RPMI8226 (cell line): Measurements from ENCODE around the gene SGK1.
"Not testable (repeated sequence)": the region's sequence is repeated elsewhere in the genome, so short reads cannot be mapped to it uniquely, and the experiment has no call there.

Experiments used
- DNase-seq: peaks from one replicate; pipeline ENCODE4 v3.0.0-alpha.2; 2015

The SGK1 gene

DNA sequence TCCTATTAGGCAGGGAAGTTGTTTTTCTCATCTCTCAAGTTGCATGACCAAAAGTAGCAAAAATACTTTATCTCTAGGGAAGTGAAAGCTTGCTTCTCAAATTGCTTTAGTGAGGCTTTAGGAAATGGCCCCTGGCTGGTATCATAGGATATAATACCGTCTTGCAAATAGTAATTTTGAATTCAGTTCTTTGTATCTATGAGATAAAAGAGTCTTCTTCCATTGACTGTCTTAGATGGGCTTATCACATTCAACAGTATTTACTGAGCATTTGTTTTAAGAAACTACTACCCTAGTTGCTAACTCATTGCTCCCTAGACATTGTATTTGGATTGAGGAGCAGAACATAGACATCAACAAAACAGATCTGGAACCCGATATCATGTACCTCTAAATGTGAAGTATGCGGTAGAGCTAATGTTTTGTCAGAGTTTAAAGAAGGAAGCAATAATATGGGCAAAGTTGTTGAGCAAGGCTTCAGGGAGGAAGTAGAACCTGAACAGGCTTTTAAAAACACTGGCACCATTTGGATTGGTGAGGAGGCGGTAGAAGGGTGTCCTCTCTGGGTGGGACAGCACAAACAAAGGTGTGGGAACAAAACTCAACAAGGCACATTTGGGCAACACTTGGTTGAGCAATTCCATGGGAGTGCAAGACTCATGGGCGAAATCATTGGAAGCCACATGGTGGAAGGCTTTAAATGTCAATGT lies 101.5 kb downstream of the SGK1 start:
- DNase-seq = no peak

- not testable (repeated sequence) for DNase-seq
Measured at GRCh38 chr6:134213410-134213809, 104.5 kb downstream of the SGK1 start.

GRCh38 chr6:134211297-134211696 lies 106.6 kb downstream of the SGK1 start:
- DNase-seq = no peak

- no peak for DNase-seq
Measured at GRCh38 chr6:134207421-134207820, 110.5 kb downstream of the SGK1 start.

DNA sequence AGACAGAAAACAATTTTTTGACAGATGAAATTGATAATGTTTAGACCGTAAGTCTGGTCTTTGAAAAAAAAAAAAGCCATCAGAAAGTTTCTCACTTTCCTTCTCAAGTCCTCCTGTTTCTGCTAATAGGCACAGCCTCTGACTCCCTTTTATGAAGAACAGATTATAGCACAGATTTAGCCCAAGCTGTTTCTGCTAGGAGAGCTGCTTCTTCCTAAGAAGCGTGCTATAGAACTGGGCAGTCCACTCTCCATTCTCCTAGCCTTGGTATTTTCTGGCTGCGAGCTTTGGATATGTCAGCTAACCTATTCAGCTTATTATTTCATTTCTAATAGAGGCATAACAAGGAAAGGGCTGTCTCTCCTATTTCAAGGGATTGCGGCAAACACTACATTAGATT lies 112.5 kb downstream of the SGK1 start:
- DNase-seq = no peak

DNA sequence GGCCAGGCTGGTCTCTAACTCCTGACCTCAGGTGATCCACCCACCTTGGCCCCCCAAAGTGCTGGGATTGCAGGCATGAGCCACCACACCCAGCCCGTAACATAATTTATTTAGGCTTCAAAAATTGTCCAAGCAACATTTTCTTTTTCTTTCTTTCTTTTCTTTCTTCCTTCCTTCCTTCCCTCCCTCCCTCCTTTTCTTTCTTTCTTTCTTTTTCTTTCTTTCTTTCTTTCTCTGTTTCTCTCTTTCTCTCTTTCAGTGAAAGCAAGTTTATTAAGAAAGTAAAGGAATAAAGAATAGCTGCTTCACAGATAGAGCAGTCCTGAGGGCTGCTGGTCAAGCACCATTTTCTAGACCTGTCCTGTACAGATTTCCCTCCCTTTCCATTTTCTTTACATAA lies 113.2 kb downstream of the SGK1 start:
- DNase-seq = not testable (repeated sequence)

GRCh38 chr6:134204031-134204430 lies 113.9 kb downstream of the SGK1 start:
- no peak for DNase-seq

- DNase-seq = no peak
Measured at GRCh38 chr6:134201716-134202115, 116.2 kb downstream of the SGK1 start.

DNA sequence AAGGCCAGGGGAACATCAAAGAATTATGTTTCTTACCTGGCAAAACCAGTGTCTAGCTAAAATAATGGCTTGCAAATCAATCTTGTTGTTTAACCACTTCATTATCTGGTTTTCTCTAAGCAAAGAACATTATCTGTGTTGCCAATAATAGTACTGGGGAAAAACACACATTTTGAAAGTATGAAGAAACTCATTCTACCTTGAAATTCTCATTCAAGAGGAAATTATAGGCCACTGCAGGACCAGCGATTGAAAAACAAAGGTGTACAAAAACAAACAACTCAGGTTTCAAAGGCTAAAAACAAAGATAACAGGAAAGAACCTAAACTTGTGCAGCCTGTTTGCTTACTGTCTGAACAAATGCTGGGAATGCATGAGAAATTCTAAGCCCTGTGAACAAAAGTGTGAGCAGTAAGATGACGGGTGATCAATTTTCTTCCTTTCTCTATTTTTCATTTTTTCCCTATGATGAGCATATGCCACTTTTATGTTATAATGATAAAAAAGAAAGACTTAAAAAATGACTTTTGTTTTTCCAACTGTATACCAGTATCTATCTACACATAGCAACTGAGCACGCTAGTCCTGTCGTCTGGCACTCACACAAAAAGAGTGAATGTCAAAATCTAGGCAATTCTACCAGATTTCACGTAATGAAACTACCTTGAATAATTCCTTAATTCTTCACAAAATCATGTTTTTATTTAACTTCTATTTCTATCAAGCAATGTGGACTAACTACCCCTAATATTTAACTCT lies 117.9 kb downstream of the SGK1 start:
- no peak for DNase-seq

- no peak for DNase-seq
Measured at GRCh38 chr6:134198093-134198492, 119.8 kb downstream of the SGK1 start.

DNA sequence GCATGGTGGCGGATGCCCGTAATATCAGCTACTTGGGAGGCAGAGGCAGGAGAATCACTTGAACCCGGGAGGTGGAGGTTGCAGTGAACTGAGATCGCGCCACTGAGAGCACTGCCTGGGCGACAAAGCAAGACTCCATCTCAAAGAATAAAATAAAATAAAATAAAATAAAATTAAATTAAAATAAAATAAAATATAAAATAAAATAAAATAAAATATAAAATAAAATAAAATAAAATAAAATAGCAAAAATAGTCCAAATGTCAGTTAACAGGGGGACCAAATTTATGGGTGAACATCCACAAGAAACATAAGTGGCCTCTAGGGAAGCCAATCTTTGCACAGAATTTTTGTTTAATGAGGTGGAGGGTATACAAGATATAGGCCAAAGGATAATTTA lies 120.2 kb downstream of the SGK1 start:
- not testable (repeated sequence) for DNase-seq

DNA sequence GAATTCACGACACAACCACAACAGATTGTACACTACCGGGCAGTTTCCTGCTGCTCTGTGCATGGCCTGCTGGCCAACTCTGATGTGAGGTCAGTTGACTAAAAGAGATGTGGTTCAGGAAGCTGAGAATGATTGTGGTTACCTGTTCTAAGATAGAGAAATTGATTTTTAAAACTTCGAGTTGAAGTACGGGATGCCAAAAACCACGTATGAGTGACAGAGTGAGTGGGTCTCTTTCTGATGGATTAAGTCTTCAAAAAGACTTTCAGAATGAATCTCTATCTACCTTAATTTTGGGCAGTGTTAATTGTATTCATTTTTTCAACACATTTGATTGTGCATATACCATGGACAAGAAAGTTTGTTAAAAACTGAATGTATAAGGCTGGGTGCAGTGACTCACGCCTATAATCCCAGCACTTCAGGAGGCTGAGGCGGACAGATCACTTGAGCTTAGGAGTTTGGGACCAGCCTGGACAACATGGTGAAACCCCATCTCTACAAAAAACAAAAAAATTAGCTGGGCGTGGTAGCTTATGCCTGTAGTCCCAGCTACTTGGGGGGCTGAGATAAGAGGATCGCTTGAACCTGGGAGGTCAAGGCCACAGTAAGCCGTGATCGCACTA lies 121.2 kb downstream of the SGK1 start:
- DNase-seq = no peak

GRCh38 chr6:134195985-134196384 lies 121.9 kb downstream of the SGK1 start:
- DNase-seq = no peak

GRCh38 chr6:134195164-134195906 lies 122.6 kb downstream of the SGK1 start:
- no peak for DNase-seq

DNA sequence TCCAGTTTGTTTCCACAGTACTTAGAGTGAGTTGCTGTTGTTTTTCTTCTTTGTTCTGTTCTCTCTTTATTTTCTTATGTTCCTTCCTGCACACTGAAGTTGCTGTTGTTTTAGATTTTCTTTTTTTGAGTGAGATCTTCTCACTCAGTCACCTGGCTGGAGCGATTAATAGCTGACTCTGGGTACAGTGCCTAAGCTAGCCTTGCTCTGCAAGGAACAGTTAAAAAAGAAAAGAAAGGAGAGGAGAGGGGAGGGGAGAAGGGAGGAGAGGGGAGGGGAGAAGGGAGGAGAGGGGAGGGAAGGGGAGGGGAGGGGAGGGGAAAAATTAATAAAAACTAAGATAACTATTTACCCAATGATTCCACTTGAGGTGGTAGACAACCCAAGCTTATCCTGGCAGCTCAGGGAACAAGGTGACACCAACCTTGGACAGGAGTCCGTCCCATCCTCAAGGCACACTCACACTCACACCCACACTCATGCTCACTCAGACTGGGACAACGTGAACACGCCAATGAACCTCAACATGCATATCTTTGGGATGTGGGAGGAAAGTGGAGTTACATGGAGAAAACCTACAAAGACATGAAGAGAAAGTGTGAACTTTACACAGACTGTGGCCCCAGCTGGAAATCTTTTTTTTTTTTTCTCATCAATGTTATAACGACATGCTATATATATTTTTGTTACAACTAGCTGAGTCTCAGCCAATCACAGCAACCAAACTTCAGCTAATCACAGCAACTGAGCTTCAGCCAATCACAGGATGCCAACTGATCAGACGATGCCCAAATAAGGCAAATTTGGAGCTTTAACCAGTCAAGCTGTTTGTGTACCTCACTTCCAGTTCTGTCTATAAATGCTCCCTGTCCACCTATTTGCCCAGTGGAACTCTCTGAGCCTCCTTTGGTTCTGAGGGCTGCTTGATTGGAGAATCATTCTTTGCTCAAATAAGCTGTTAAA lies 124.1 kb downstream of the SGK1 start:
- DNase-seq = no peak

GRCh38 chr6:134192609-134193008 lies 125.3 kb downstream of the SGK1 start:
- not testable (repeated sequence) for DNase-seq

GRCh38 chr6:134190883-134191282 lies 127.0 kb downstream of the SGK1 start:
- DNase-seq = no peak

DNA sequence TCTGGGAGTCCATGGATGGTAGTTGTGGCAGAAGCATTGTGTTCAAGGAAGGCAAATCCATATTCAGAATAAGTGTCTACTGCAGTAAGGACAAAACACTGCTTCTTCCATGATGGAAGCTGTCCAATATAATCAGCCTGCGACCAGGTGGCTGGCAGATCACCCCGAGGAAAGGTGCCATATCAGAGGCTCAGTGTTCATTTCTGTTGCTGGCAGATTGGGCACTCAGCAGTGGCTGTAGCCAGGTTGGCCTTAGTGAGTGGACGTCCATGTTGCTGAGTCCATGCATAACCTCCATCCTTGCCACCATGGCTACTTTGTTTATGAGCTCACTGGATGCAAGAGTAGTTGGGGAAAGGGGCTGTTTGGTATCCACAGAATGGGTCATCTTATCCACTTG lies 130.2 kb downstream of the SGK1 start:
- DNase-seq = no peak

DNA sequence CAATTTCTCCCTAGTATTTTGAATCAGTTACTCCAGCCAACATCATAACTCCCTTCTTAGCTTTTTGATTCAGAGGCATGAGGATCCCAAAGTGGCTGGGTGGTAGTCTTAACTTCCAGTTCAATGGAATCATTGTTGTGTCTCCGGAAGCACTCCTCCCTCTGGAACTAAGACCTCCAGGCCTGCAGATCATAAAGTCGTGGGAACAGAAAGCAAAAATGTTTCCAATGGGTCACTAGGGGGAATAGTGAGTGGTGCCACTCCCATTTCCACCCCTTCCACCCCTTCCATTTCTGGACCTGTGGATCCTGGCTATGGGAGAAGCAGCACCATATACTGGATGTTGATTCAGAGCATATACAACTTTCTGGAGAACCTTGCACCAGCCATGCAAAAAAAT lies 130.8 kb downstream of the SGK1 start:
- no peak for DNase-seq

DNA sequence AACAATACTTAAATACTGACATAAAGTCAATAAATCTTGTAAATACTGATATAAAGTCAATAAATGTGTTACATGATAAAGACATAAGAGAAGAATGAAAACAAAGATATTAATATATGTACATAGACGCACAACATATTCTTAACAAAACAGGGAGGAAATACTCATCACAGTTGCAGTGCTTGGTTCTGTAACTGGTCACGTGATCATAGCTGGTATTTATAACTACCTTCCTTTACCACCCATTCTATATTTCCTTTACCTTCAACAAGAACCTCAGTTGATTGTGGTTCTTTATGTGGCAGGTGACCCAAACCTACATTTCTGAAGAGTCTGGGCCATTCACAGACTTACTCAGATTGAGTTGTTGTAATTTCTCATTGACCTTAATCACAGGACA lies 131.6 kb downstream of the SGK1 start:
- no peak for DNase-seq

- DNase-seq = no peak
Measured at GRCh38 chr6:134185277-134185676, 132.6 kb downstream of the SGK1 start.

GRCh38 chr6:134183844-134184243 lies 134.1 kb downstream of the SGK1 start:
- no peak for DNase-seq
